Measurements from ENCODE around the gene KDM1B.

Gene KDM1B

DNA sequence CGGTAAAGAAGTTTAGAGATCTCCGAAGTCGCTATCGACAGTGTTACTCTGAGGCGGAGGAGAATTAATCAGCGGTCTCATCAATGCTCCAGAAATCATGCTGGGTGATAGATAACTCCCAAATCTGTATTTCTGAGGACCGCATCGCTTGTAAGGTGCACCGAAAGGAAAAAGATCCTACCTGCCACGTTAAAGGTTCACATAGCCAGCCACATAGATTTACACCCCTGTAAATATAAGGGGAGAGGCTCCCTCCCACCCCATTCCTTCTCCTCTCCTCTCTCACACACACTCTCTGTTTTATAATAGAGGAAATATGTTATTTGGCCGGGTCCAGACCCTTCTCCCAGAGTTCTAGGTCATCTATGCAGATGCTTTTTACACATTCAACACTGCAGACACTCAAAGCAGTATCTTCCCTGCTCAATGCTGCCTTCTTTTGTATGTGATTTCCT lies 109.7 kb downstream of the KDM1B start:
- Histone ChIP-seq H3K4me3 (ENCODE audit: severe bottlenecking) (peak overlapping the region; percentile 99), H3K36me3 (ENCODE audit: low read depth) (peaks cover 36% of the 10 kb centered on the region), H3K27ac (ENCODE audit: poor library complexity, severe bottlenecking) (peak overlapping the region; percentile 80), H3K27me3 (ENCODE audit: insufficient read depth, poor library complexity, severe bottlenecking) (no peaks in the 10 kb centered on the region), H3K4me1 (ENCODE audit: insufficient read depth, poor library complexity, severe bottlenecking) (peaks cover 28% of the 10 kb centered on the region), H3K9me3 (ENCODE audit: severe bottlenecking) (no peaks in the 10 kb centered on the region)
- TF ChIP-seq, protein P1, sequence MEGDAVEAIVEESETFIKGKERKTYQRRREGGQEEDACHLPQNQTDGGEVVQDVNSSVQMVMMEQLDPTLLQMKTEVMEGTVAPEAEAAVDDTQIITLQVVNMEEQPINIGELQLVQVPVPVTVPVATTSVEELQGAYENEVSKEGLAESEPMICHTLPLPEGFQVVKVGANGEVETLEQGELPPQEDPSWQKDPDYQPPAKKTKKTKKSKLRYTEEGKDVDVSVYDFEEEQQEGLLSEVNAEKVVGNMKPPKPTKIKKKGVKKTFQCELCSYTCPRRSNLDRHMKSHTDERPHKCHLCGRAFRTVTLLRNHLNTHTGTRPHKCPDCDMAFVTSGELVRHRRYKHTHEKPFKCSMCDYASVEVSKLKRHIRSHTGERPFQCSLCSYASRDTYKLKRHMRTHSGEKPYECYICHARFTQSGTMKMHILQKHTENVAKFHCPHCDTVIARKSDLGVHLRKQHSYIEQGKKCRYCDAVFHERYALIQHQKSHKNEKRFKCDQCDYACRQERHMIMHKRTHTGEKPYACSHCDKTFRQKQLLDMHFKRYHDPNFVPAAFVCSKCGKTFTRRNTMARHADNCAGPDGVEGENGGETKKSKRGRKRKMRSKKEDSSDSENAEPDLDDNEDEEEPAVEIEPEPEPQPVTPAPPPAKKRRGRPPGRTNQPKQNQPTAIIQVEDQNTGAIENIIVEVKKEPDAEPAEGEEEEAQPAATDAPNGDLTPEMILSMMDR (IDR thresholded peaks at IDR 0.05; ENCODE audit: poor library complexity, severe bottlenecking): peak; percentile 53
- DNase-seq (ENCODE audit: low spot score): no peak
- no peak; the same call in 2 of the 3 replicates for ATAC-seq (ENCODE audit: low read depth)

DNA sequence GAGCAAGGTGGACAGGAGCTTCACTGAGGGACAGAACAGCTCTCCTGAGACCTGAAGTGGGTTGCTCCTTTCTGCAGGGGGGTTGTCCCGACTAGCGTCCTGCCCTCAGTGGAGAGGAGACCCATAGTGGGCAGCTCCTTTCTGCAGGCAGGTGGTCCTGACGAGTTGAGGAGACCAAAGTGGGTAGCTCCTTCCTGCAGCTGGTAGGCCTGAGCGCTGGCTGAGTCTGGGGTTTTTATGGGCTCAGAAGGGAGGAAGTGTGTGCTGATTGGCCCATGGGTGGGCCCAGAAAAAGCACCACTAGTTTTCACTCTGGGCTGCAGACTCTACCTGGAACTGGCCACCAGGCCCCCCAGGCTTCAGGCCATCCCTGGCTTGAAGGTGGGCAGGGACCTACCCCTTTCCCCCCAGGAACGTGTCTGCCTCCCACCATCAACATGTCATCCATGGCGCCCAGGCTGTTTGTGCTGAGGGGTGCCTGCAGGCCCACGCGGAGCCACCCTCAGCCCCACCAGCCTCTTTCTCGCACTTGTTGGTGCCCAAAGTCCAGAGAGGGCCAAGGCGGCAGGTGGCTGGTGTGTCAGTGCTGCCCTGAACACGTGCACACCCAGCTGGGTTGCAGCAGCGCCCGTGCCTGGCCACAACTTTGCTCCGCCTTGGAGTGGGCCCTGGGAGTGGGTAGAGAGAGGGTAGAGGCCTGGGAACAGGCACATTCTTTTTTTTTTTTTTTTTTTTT lies 110.7 kb downstream of the KDM1B start:
- Histone ChIP-seq H3K9me3 (ENCODE audit: severe bottlenecking) (no peaks in the 10 kb centered on the region), H3K27ac (ENCODE audit: poor library complexity, severe bottlenecking) (no peak overlapping the region), H3K36me3 (ENCODE audit: low read depth) (peaks cover 28% of the 10 kb centered on the region), H3K4me1 (ENCODE audit: insufficient read depth, poor library complexity, severe bottlenecking) (peaks cover 18% of the 10 kb centered on the region), H3K4me3 (ENCODE audit: severe bottlenecking) (no peak overlapping the region), H3K27me3 (ENCODE audit: insufficient read depth, poor library complexity, severe bottlenecking) (no peaks in the 10 kb centered on the region)
- ATAC-seq (ENCODE audit: low read depth) (no peak), DNase-seq (ENCODE audit: low spot score) (no peak)
- TF ChIP-seq, protein P1 (IDR thresholded peaks at IDR 0.05; ENCODE audit: poor library complexity, severe bottlenecking): no peak

DNA sequence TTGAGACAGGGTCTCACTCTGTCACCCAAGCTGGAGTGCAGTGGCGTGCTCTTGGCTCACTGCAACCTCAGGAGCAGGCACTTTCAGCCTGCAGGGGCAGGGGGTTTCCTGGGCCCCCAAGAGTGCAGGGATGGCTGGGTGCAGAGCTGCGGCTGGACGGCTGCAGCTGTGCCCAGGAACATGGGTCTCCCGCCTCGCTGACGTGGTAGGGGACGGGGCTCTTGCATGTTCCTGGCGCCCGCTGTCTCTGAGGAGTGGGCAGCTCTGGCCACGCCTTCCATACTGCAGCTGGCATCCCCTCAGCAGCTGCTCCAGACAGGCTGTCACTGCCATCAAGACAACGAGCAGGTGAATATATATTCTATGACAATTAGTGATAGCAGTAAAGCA lies 111.3 kb downstream of the KDM1B start:
- peaks cover 12% of the 10 kb centered on the region for H3K4me1 ChIP-seq (ENCODE audit: insufficient read depth, poor library complexity, severe bottlenecking)
- ATAC-seq (ENCODE audit: low read depth) (no peak), DNase-seq (ENCODE audit: low spot score) (no peak)
- H3K27me3 ChIP-seq (ENCODE audit: insufficient read depth, poor library complexity, severe bottlenecking): no peaks in the 10 kb centered on the region
- no peak overlapping the region for H3K27ac ChIP-seq (ENCODE audit: poor library complexity, severe bottlenecking)
- H3K36me3 ChIP-seq (ENCODE audit: low read depth): peaks cover 23% of the 10 kb centered on the region
- H3K9me3 ChIP-seq (ENCODE audit: severe bottlenecking): no peaks in the 10 kb centered on the region
- H3K4me3 ChIP-seq (ENCODE audit: severe bottlenecking): no peak overlapping the region
- TF ChIP-seq, protein P1 (IDR thresholded peaks at IDR 0.05; ENCODE audit: poor library complexity, severe bottlenecking): no peak

DNA sequence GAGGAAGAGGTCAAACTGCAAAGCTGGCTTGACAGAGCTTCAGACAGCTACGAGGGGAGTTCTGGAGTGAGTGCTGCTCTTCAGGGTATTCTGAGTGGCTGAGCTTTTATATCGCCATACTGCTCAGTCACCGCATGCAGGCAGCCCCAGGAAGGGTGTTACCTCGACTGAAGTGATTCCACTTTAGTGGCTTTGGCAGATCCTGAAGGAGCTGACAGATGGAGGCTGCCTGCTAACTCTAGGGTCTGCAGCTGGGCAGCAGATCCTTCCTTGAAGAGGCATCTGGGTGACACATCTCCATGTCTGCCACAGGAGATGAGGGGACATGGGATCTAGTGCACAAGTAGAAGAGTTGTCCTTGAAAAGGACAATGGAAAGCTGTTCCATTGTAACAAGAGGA lies 112.8 kb downstream of the KDM1B start:
- ATAC-seq (ENCODE audit: low read depth): no peak
- no peaks in the 10 kb centered on the region for H3K9me3 ChIP-seq (ENCODE audit: severe bottlenecking)
- no peaks in the 10 kb centered on the region for H3K27me3 ChIP-seq (ENCODE audit: insufficient read depth, poor library complexity, severe bottlenecking)
- H3K27ac ChIP-seq (ENCODE audit: poor library complexity, severe bottlenecking): no peak overlapping the region
- no peak for DNase-seq (ENCODE audit: low spot score)
- H3K4me1 ChIP-seq (ENCODE audit: insufficient read depth, poor library complexity, severe bottlenecking): no peaks in the 10 kb centered on the region
- TF ChIP-seq, protein P1 (IDR thresholded peaks at IDR 0.05; ENCODE audit: poor library complexity, severe bottlenecking): no peak
- H3K36me3 ChIP-seq (ENCODE audit: low read depth): peaks cover 7% of the 10 kb centered on the region
- no peak overlapping the region for H3K4me3 ChIP-seq (ENCODE audit: severe bottlenecking)

DNA sequence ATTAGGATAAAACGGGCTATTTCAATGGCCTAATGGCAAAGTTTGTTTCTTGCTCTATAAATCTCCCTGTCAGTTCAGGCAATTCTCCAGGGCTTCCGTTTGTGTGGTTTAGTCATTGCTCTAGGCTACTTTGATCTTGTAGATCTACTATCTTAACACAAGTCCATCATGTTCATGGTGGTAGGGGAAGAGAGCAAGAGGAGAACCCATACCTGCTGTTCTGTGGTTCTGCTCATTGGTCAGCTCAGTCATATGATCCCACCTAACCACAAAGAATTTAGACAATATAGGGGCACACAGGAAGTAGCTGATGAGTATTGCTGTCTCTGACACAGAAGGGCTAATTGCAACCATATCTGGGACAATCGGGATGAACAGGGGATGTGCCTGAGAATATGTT lies 114.0 kb downstream of the KDM1B start:
- H3K9me3 ChIP-seq (ENCODE audit: severe bottlenecking): no peaks in the 10 kb centered on the region
- H3K27me3 ChIP-seq (ENCODE audit: insufficient read depth, poor library complexity, severe bottlenecking): no peaks in the 10 kb centered on the region
- H3K4me1 ChIP-seq (ENCODE audit: insufficient read depth, poor library complexity, severe bottlenecking): no peaks in the 10 kb centered on the region
- ATAC-seq (ENCODE audit: low read depth): peak; percentile 58
- TF ChIP-seq, protein P1 (IDR thresholded peaks at IDR 0.05; ENCODE audit: poor library complexity, severe bottlenecking): no peak
- no peak overlapping the region for H3K27ac ChIP-seq (ENCODE audit: poor library complexity, severe bottlenecking)
- no peak overlapping the region for H3K4me3 ChIP-seq (ENCODE audit: severe bottlenecking)
- DNase-seq (ENCODE audit: low spot score): no peak
- H3K36me3 ChIP-seq (ENCODE audit: low read depth): no peaks in the 10 kb centered on the region

Measured in RWPE2 (cell line).